ENCODE results near the gene PRKN.

PRKN gene

GRCh38 chr6:161796681-161797080, 930.9 kb downstream of the PRKN start:
- no peak overlapping the region for H3K9ac ChIP-seq (ENCODE audit: low read length in 2 of 2)
- no peak overlapping the region for H3K27ac ChIP-seq (ENCODE audit: low read length)
- H3K36me3 ChIP-seq (ENCODE audit: control insufficient read depth in 2 of 2, insufficient read depth in 2 of 2, low read length in 2 of 2): no peaks in the 10 kb centered on the region
- no peaks in the 10 kb centered on the region for H3K27me3 ChIP-seq (ENCODE audit: control insufficient read depth in 1 of 2, insufficient read depth in 2 of 2, low read length in 2 of 2)
- H3K4me3 ChIP-seq (ENCODE audit: low read length in 2 of 2): no peak overlapping the region
- H3K9me3 ChIP-seq (ENCODE audit: control insufficient read depth in 2 of 2, low read length in 2 of 2): peaks cover 0 to 3% of the 10 kb centered on the region in 2 donors
- no peaks in the 10 kb centered on the region for H3K4me1 ChIP-seq (ENCODE audit: control insufficient read depth, insufficient read depth, low read length)

- Histone ChIP-seq H3K27ac (ENCODE audit: low read length) (no peak overlapping the region), H3K4me1 (ENCODE audit: control insufficient read depth, insufficient read depth, low read length) (no peaks in the 10 kb centered on the region), H3K27me3 (ENCODE audit: control insufficient read depth in 1 of 2, insufficient read depth in 2 of 2, low read length in 2 of 2) (no peaks in the 10 kb centered on the region), H3K9ac (ENCODE audit: low read length in 2 of 2) (no peak overlapping the region), H3K9me3 (ENCODE audit: control insufficient read depth in 2 of 2, low read length in 2 of 2) (peaks cover 0 to 4% of the 10 kb centered on the region in 2 donors), H3K36me3 (ENCODE audit: control insufficient read depth in 2 of 2, insufficient read depth in 2 of 2, low read length in 2 of 2) (no peaks in the 10 kb centered on the region), H3K4me3 (ENCODE audit: low read length in 2 of 2) (no peak overlapping the region)
Observed at GRCh38 chr6:161792851-161793493, 934.6 kb downstream of the PRKN start.

- no peaks in the 10 kb centered on the region for H3K4me1 ChIP-seq (ENCODE audit: control insufficient read depth, insufficient read depth, low read length)
- H3K27ac ChIP-seq (ENCODE audit: low read length): no peak overlapping the region
- no peak overlapping the region for H3K9ac ChIP-seq (ENCODE audit: low read length in 2 of 2)
- no peaks in the 10 kb centered on the region for H3K27me3 ChIP-seq (ENCODE audit: control insufficient read depth in 1 of 2, insufficient read depth in 2 of 2, low read length in 2 of 2)
- no peaks in the 10 kb centered on the region for H3K36me3 ChIP-seq (ENCODE audit: control insufficient read depth in 2 of 2, insufficient read depth in 2 of 2, low read length in 2 of 2)
- peaks cover 0 to 4% of the 10 kb centered on the region in 2 donors for H3K9me3 ChIP-seq (ENCODE audit: control insufficient read depth in 2 of 2, low read length in 2 of 2)
- H3K4me3 ChIP-seq (ENCODE audit: low read length in 2 of 2): no peak overlapping the region
Observed at GRCh38 chr6:161788531-161788930, 939.0 kb downstream of the PRKN start.

- Histone ChIP-seq H3K9ac (ENCODE audit: low read length in 2 of 2) (no peak overlapping the region), H3K36me3 (ENCODE audit: control insufficient read depth in 2 of 2, insufficient read depth in 2 of 2, low read length in 2 of 2) (no peaks in the 10 kb centered on the region), H3K27me3 (ENCODE audit: control insufficient read depth in 1 of 2, insufficient read depth in 2 of 2, low read length in 2 of 2) (no peaks in the 10 kb centered on the region), H3K27ac (ENCODE audit: low read length) (no peak overlapping the region), H3K4me1 (ENCODE audit: control insufficient read depth, insufficient read depth, low read length) (peaks cover 4% of the 10 kb centered on the region), H3K9me3 (ENCODE audit: control insufficient read depth in 2 of 2, low read length in 2 of 2) (no peaks in the 10 kb centered on the region), H3K4me3 (ENCODE audit: low read length in 2 of 2) (no peak overlapping the region)
Observed at GRCh38 chr6:161772176-161772575, 955.4 kb downstream of the PRKN start.

- Histone ChIP-seq H3K36me3 (ENCODE audit: control insufficient read depth in 2 of 2, insufficient read depth in 2 of 2, low read length in 2 of 2) (no peaks in the 10 kb centered on the region), H3K9ac (ENCODE audit: low read length in 2 of 2) (no peak overlapping the region), H3K9me3 (ENCODE audit: control insufficient read depth in 2 of 2, low read length in 2 of 2) (no peaks in the 10 kb centered on the region), H3K4me1 (ENCODE audit: control insufficient read depth, insufficient read depth, low read length) (no peaks in the 10 kb centered on the region), H3K27me3 (ENCODE audit: control insufficient read depth in 1 of 2, insufficient read depth in 2 of 2, low read length in 2 of 2) (no peaks in the 10 kb centered on the region), H3K4me3 (ENCODE audit: low read length in 2 of 2) (no peak overlapping the region), H3K27ac (ENCODE audit: low read length) (no peak overlapping the region)
Observed at GRCh38 chr6:161761966-161762365, 965.6 kb downstream of the PRKN start.

- no peak overlapping the region for H3K9ac ChIP-seq (ENCODE audit: low read length in 2 of 2)
- no peaks in the 10 kb centered on the region for H3K9me3 ChIP-seq (ENCODE audit: control insufficient read depth in 2 of 2, low read length in 2 of 2)
- no peaks in the 10 kb centered on the region for H3K27me3 ChIP-seq (ENCODE audit: control insufficient read depth in 1 of 2, insufficient read depth in 2 of 2, low read length in 2 of 2)
- H3K4me3 ChIP-seq (ENCODE audit: low read length in 2 of 2): no peak overlapping the region
- no peaks in the 10 kb centered on the region for H3K4me1 ChIP-seq (ENCODE audit: control insufficient read depth, insufficient read depth, low read length)
- H3K36me3 ChIP-seq (ENCODE audit: control insufficient read depth in 2 of 2, insufficient read depth in 2 of 2, low read length in 2 of 2): no peaks in the 10 kb centered on the region
- no peak overlapping the region for H3K27ac ChIP-seq (ENCODE audit: low read length)
Observed at GRCh38 chr6:161755080-161755479, 972.5 kb downstream of the PRKN start.

GRCh38 chr6:161750686-161751085, 976.9 kb downstream of the PRKN start:
- Histone ChIP-seq H3K4me1 (ENCODE audit: control insufficient read depth, insufficient read depth, low read length) (no peaks in the 10 kb centered on the region), H3K9ac (ENCODE audit: low read length in 2 of 2) (no peak overlapping the region), H3K9me3 (ENCODE audit: control insufficient read depth in 2 of 2, low read length in 2 of 2) (no peaks in the 10 kb centered on the region), H3K27ac (ENCODE audit: low read length) (no peak overlapping the region), H3K4me3 (ENCODE audit: low read length in 2 of 2) (no peak overlapping the region), H3K36me3 (ENCODE audit: control insufficient read depth in 2 of 2, insufficient read depth in 2 of 2, low read length in 2 of 2) (no peaks in the 10 kb centered on the region), H3K27me3 (ENCODE audit: control insufficient read depth in 1 of 2, insufficient read depth in 2 of 2, low read length in 2 of 2) (no peaks in the 10 kb centered on the region)

- Histone ChIP-seq H3K9ac (ENCODE audit: low read length in 2 of 2) (no peak overlapping the region), H3K9me3 (ENCODE audit: control insufficient read depth in 2 of 2, low read length in 2 of 2) (no peaks in the 10 kb centered on the region), H3K4me1 (ENCODE audit: control insufficient read depth, insufficient read depth, low read length) (no peaks in the 10 kb centered on the region), H3K36me3 (ENCODE audit: control insufficient read depth in 2 of 2, insufficient read depth in 2 of 2, low read length in 2 of 2) (no peaks in the 10 kb centered on the region), H3K27ac (ENCODE audit: low read length) (no peak overlapping the region), H3K27me3 (ENCODE audit: control insufficient read depth in 1 of 2, insufficient read depth in 2 of 2, low read length in 2 of 2) (no peaks in the 10 kb centered on the region), H3K4me3 (ENCODE audit: low read length in 2 of 2) (no peak overlapping the region)
Observed at GRCh38 chr6:161749576-161749975, 978.0 kb downstream of the PRKN start.

- Histone ChIP-seq H3K9ac (ENCODE audit: low read length in 2 of 2) (no peak overlapping the region), H3K4me1 (ENCODE audit: control insufficient read depth, insufficient read depth, low read length) (no peaks in the 10 kb centered on the region), H3K36me3 (ENCODE audit: control insufficient read depth in 2 of 2, insufficient read depth in 2 of 2, low read length in 2 of 2) (no peaks in the 10 kb centered on the region), H3K4me3 (ENCODE audit: low read length in 2 of 2) (no peak overlapping the region), H3K27ac (ENCODE audit: low read length) (no peak overlapping the region), H3K9me3 (ENCODE audit: control insufficient read depth in 2 of 2, low read length in 2 of 2) (no peaks in the 10 kb centered on the region), H3K27me3 (ENCODE audit: control insufficient read depth in 1 of 2, insufficient read depth in 2 of 2, low read length in 2 of 2) (no peaks in the 10 kb centered on the region)
Observed at GRCh38 chr6:161748535-161749416, 978.8 kb downstream of the PRKN start.

- H3K36me3 ChIP-seq (ENCODE audit: control insufficient read depth in 2 of 2, insufficient read depth in 2 of 2, low read length in 2 of 2): no peaks in the 10 kb centered on the region
- H3K9me3 ChIP-seq (ENCODE audit: control insufficient read depth in 2 of 2, low read length in 2 of 2): no peaks in the 10 kb centered on the region
- H3K4me1 ChIP-seq (ENCODE audit: control insufficient read depth, insufficient read depth, low read length): no peaks in the 10 kb centered on the region
- H3K4me3 ChIP-seq (ENCODE audit: low read length in 2 of 2): no peak overlapping the region
- no peak overlapping the region for H3K27ac ChIP-seq (ENCODE audit: low read length)
- no peak overlapping the region for H3K9ac ChIP-seq (ENCODE audit: low read length in 2 of 2)
- no peaks in the 10 kb centered on the region for H3K27me3 ChIP-seq (ENCODE audit: control insufficient read depth in 1 of 2, insufficient read depth in 2 of 2, low read length in 2 of 2)
Observed at GRCh38 chr6:161747506-161747905, 980.1 kb downstream of the PRKN start.

GRCh38 chr6:161745594-161746141, 981.9 kb downstream of the PRKN start:
- no peaks in the 10 kb centered on the region for H3K9me3 ChIP-seq (ENCODE audit: control insufficient read depth in 2 of 2, low read length in 2 of 2)
- no peaks in the 10 kb centered on the region for H3K36me3 ChIP-seq (ENCODE audit: control insufficient read depth in 2 of 2, insufficient read depth in 2 of 2, low read length in 2 of 2)
- no peaks in the 10 kb centered on the region for H3K4me1 ChIP-seq (ENCODE audit: control insufficient read depth, insufficient read depth, low read length)
- H3K27ac ChIP-seq (ENCODE audit: low read length): no peak overlapping the region
- no peak overlapping the region for H3K4me3 ChIP-seq (ENCODE audit: low read length in 2 of 2)
- H3K9ac ChIP-seq (ENCODE audit: low read length in 2 of 2): no peak overlapping the region
- H3K27me3 ChIP-seq (ENCODE audit: control insufficient read depth in 1 of 2, insufficient read depth in 2 of 2, low read length in 2 of 2): no peaks in the 10 kb centered on the region
